Esophagus muscularis mucosa (tissue), 4 donors: ENCODE measurements around the gene NPY1R.

ENCODE experiments used
- CTCF ChIP-seq, 3 experiments: fragments of 200-600 bp in 2 of 3; fragments of 450-650 bp in 1 of 3; sonication (generic) in 2 of 3; IDR thresholded peaks; one replicate each; pipeline ENCODE4 v1.5.1; 2017 to 2019; ENCODE audit warnings: antibody characterized with exemption in 3 of 3, mild to moderate bottlenecking in 2 of 3, moderate library complexity in 1 of 3
- EP300 ChIP-seq: sonication (generic); formaldehyde crosslinking; IDR thresholded peaks from one replicate; pipeline ENCODE4 v1.6.1; 2017; ENCODE audit warnings: antibody characterized with exemption
- POLR2A ChIP-seq: fragments of 450-650 bp; IDR thresholded peaks from one replicate; pipeline ENCODE4 v1.6.1; 2017; ENCODE audit warnings: antibody characterized with exemption, moderate library complexity, mild to moderate bottlenecking, low read depth
- POLR2AphosphoS5 ChIP-seq, 2 donors: sonication (generic); formaldehyde crosslinking; IDR thresholded peaks; one replicate each; pipeline ENCODE4 v1.6.1; 2017; ENCODE audit warnings: antibody characterized with exemption in 2 of 2

- TF ChIP-seq CTCF (IDR thresholded peaks at IDR 0.05) = no peak
- no peak for TF ChIP-seq POLR2A
- no peak for TF ChIP-seq POLR2AphosphoS5 (IDR thresholded peaks at IDR 0.05)
- TF ChIP-seq EP300 = no peak
Measured at GRCh38 chr4:163295138-163295537, 37.3 kb downstream of the NPY1R start.
